Brain microvascular endothelial cell (primary cell): ENCODE data around the gene HASPIN.

Source experiments
- DNase-seq: peaks from one replicate; pipeline ENCODE4 v3.0.0-alpha.2; 2020
- H3K27ac ChIP-seq: fragments of 250-450 bp; sonication (Bioruptor Pico); 2 replicates; pipeline ENCODE4 v1.5.1; 2020; ENCODE audit warnings: mild to moderate bottlenecking, moderate library complexity
- H3K27me3 ChIP-seq: fragments of 250-450 bp; sonication (Bioruptor Pico); replicated peaks from 2 replicates; pipeline ENCODE4 v1.5.1; 2020; ENCODE audit warnings: mild to moderate bottlenecking
- H3K36me3 ChIP-seq: fragments of 250-450 bp; sonication (Bioruptor Pico); replicated peaks from 2 replicates; pipeline ENCODE4 v1.5.1; 2020; ENCODE audit warnings: mild to moderate bottlenecking
- H3K4me3 ChIP-seq: 2 replicates; pipeline ENCODE4 v1.5.1; 2011; ENCODE audit warnings: low read depth, mild to moderate bottlenecking, control low read depth, low read length, moderate library complexity
- CTCF ChIP-seq: IDR thresholded peaks from 2 replicates; pipeline ENCODE4 v1.5.1; 2011; ENCODE audit warnings: low read depth, mild to moderate bottlenecking, moderate library complexity, low read length, control low read depth, inconsistent platforms; ENCODE audit errors: missing control alignments
- in situ Hi-C: cut with HindIII; loops from 2 replicates; pipeline ENCODE4 v1.10.0; 2017; ENCODE audit warnings: low sequenced_read_pairs, low pct_ligation_motif_present

HASPIN gene

DNA sequence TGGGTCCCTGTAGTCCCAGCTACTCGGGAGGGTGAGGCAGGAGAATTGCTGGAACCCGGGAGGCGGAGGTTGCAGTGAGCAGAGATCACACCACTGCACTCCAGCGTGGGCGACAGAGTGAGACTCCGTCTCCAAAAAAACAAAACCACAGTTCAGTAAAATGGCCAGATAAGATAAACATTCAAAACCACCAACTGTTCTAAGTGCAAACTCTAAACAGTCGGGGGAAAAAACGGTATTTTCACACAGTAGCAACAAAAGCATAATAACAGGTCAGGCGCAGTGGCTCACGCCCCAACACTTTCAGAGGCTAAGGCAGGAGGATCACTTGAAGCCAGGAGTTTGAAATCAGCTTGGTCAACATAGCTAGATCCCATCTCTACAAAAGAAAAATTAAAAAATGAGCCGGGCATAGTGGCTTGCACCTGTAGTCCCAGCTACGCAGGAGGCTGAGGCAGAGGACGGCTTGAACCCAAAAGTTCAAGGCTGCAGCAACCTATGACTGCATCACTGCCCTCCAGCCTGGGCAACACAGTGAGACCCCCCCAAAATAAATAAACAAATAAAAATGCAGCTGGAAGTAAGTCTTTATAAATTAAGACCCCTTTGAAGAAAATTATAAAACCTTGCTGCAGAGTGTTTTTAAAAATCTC, 10.8 kb upstream of the HASPIN start:
- Histone ChIP-seq H3K36me3 (peaks cover 41% of the 10 kb centered on the region), H3K4me3 (no peak overlapping the region), H3K27ac (no peak overlapping the region), H3K27me3 (no peaks in the 10 kb centered on the region)
- TF ChIP-seq CTCF = no peak
- in situ Hi-C loops = no loop called here
- DNase-seq = no peak

DNA sequence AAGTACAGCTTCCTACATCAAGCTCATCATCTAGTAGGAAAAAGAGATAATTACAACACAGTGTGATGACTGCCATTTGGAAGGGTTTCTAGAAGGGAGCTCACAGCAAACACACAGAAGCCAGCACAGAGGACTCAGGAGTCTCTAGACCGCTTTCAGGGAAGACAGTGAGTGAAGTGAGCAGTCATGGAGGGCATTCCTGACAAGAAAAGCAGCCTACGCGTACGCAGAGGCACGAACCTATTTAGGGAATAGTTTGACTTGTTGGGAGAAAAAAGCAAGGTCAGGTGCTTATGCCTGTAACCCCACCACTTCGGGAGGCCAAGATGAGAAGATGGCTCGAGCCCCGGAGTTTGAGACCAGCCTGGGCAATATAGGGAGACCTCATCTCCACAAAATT, 8.4 kb upstream of the HASPIN start:
- in situ Hi-C loops = no loop called here
- Histone ChIP-seq H3K36me3 (peaks cover 49% of the 10 kb centered on the region), H3K27ac (no peak overlapping the region), H3K27me3 (no peaks in the 10 kb centered on the region), H3K4me3 (no peak overlapping the region)
- no peak for TF ChIP-seq CTCF
- no peak for DNase-seq

GRCh38 chr17:3718201-3718600, 5.5 kb upstream of the HASPIN start:
- H3K27me3 ChIP-seq = no peaks in the 10 kb centered on the region
- no peak for TF ChIP-seq CTCF
- no peak overlapping the region for H3K4me3 ChIP-seq
- H3K36me3 ChIP-seq = peaks cover 44% of the 10 kb centered on the region
- H3K27ac ChIP-seq = no peak overlapping the region
- DNase-seq = no peak
- in situ Hi-C loops = no loop called here

DNA sequence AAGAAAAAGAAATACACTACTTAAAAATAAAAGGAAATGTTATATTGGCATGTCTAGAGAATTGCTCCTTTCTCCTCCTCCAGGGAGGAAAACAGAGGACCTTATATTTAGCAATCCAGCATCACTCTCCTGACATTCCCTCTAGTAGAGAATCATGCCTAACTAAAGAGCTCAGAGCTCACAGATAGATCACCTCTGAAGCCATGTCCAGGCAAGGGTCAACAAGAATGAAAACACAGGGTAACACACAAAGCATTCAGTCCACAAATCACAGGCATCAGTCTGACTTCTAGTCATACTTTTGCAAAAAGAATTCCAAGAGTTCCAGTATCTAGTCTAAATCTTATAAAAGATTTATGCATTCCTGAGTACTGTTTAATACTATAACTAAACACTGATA, 4.4 kb upstream of the HASPIN start:
- Histone ChIP-seq H3K27ac (no peak overlapping the region), H3K36me3 (peaks cover 44% of the 10 kb centered on the region), H3K27me3 (no peaks in the 10 kb centered on the region), H3K4me3 (no peak overlapping the region)
- no peak for DNase-seq
- no peak for TF ChIP-seq CTCF
- in situ Hi-C loops = no loop called here

GRCh38 chr17:3722716-3723115, 987 bp upstream of the HASPIN start:
- DNase-seq = no peak
- Histone ChIP-seq H3K27ac (no peak overlapping the region), H3K36me3 (peaks cover 13% of the 10 kb centered on the region), H3K27me3 (no peaks in the 10 kb centered on the region), H3K4me3 (peak overlapping the region; percentile 97)
- in situ Hi-C loops = no loop called here
- no peak for TF ChIP-seq CTCF

GRCh38 chr17:3723188-3723555, 531 bp upstream of the HASPIN start:
- Histone ChIP-seq H3K27ac (peak overlapping the region; percentile 53), H3K27me3 (no peaks in the 10 kb centered on the region), H3K36me3 (peaks cover 8% of the 10 kb centered on the region), H3K4me3 (peak overlapping the region; percentile 97)
- no peak for DNase-seq
- TF ChIP-seq CTCF = no peak
- in situ Hi-C loops = no loop called here
